ENCODE results near the gene FAM131B. TPM values are rescaled to one million over a fixed set of nuclear protein-coding genes. Genes with fewer than 3 reads are reported as not detected.

FAM131B gene
- total and polyA plus RNA-seq, 2 of the 8 experiments (the other 6 are each of a cell fraction or from before 2014, with no cell fraction given): 23.1 to 38.2 TPM

- no peak overlapping the region for H2BK20ac ChIP-seq (ENCODE audit: low read length)
- no peaks in the 10 kb centered on the region for H3K9me3 ChIP-seq (ENCODE audit: insufficient read depth in 2 of 2, low read depth in 1 of 2, low read length in 1 of 2)
- no peak overlapping the region for H4K91ac ChIP-seq (replicated peaks; ENCODE audit: insufficient read length, low read length)
- FAIRE-seq: no peak
- no peak overlapping the region for H3K23ac ChIP-seq (ENCODE audit: insufficient read length)
- peaks cover 10 to 29% of the 10 kb centered on the region in 2 experiments for H4K20me1 ChIP-seq (replicated peaks in 1 of 2; ENCODE audit: control insufficient read depth in 1 of 2, insufficient read depth in 2 of 2, low read length in 2 of 2)
- H3K14ac ChIP-seq (ENCODE audit: insufficient read length): no peak overlapping the region
- H3K23me2 ChIP-seq (ENCODE audit: low read depth, low read length): no peaks in the 10 kb centered on the region
- WGBS, 2 experiments (ENCODE audit: extremely low coverage in 1 of 2, insufficient coverage in 1 of 2, insufficient read length in 1 of 2, insufficient replicate concordance in 2 of 2, low coverage in 1 of 2, low lambda C conversion rate in 2 of 2, missing lambda C conversion rate in 1 of 2): 96% methylated on average over 16 of the region's 16 CpGs; no CpG with 5 or more reads in 1 of the 2 experiments
- no peak overlapping the region for H2BK12ac ChIP-seq (ENCODE audit: low read depth, low read length)
- no peak overlapping the region for H2AFZ ChIP-seq (ENCODE audit: low read length)
- no peak overlapping the region for H2BK15ac ChIP-seq (ENCODE audit: low read length)
- no peak overlapping the region for H2BK120ac ChIP-seq (replicated peaks; ENCODE audit: low read depth, low read length)
- no peak overlapping the region for H2BK5ac ChIP-seq (ENCODE audit: low read depth, low read length)
- CTCF ChIA-PET (ENCODE audit: partially characterized antibody): interaction anchor here (1.1 to 23.5 kb wide), 7 partner anchors 8 to 101 kb away, joined by 3 to 359 read pairs (median 19); partner anchors contain the start of genes EPHA1 and ZYX
- H3K79me1 ChIP-seq (ENCODE audit: low read depth, low read length): peaks cover 5% of the 10 kb centered on the region; the same call in 1 of the 2 replicates
- H4K8ac ChIP-seq (ENCODE audit: extremely low read depth, insufficient read depth, low read length): no peak overlapping the region
- H3K27ac ChIP-seq (ENCODE audit: low read depth, low read length): no peak overlapping the region
- no peaks in the 10 kb centered on the region for H3K4me1 ChIP-seq (replicated peaks in 1 of 4; ENCODE audit: control insufficient read depth in 3 of 4, insufficient read depth in 4 of 4, low read length in 3 of 4)
- no peak overlapping the region for H3K4me3 ChIP-seq (ENCODE audit: extremely low read depth in 1 of 4, insufficient read depth in 2 of 4, low read depth in 3 of 4, low read length in 4 of 4)
- no peak overlapping the region for H3K18ac ChIP-seq (ENCODE audit: extremely low read depth, low read length)
- POLR2A ChIA-PET (ENCODE audit: partially characterized antibody): interaction anchor here (1.2 to 25.2 kb wide), 4 partner anchors 7 to 21 kb away, joined by 3 to 518 read pairs (median 167); partner anchors contain the start of genes EPHA1 and ZYX
- H3K56ac ChIP-seq (replicated peaks; ENCODE audit: insufficient read length, low read depth, low read length): no peak overlapping the region
- no peak overlapping the region for H4K5ac ChIP-seq (ENCODE audit: insufficient read length, low read depth, low read length)
- H3K4ac ChIP-seq (replicated peaks; ENCODE audit: insufficient read length, low read depth, low read length): no peak overlapping the region
- peaks cover 0 to 8% of the 10 kb centered on the region in 2 experiments; a peak in 2 of 4 replicates for H3K79me2 ChIP-seq (ENCODE audit: control insufficient read depth in 1 of 2, insufficient read depth in 2 of 2, low read length in 2 of 2)
- H2AK5ac ChIP-seq (ENCODE audit: low read depth, low read length): no peak overlapping the region
- no peak overlapping the region for H3K4me2 ChIP-seq (ENCODE audit: insufficient read depth in 1 of 2, low read depth in 2 of 2, low read length in 2 of 2)
- H3K27me3 ChIP-seq (replicated peaks in 1 of 4; ENCODE audit: control insufficient read depth in 3 of 4, extremely low read depth in 1 of 4, insufficient read depth in 3 of 4, low read length in 3 of 4): no peaks in the 10 kb centered on the region
- peaks cover 54 to 84% (median 82%) of the 10 kb centered on the region in 4 experiments for H3K36me3 ChIP-seq (ENCODE audit: control insufficient read depth in 2 of 4, insufficient read depth in 4 of 4, low read length in 3 of 4)
- no peak overlapping the region for H3K9ac ChIP-seq (replicated peaks in 1 of 4; ENCODE audit: extremely low read depth in 1 of 4, low read depth in 3 of 4, low read length in 3 of 4)
- no peak for DNase-seq (ENCODE audit: low read depth in 1 of 2, low spot score in 2 of 2)
- no peak for TF ChIP-seq EZH2 (IDR thresholded peaks at IDR 0.05; ENCODE audit: low read depth, low read length, severe bottlenecking)
- TF ChIP-seq SIX5 (IDR thresholded peaks at IDR 0.05; ENCODE audit: low read depth, low read length): no peak
- no peak for TF ChIP-seq SP4 (IDR thresholded peaks at IDR 0.05; ENCODE audit: low read length)
- TF ChIP-seq, protein P1, sequence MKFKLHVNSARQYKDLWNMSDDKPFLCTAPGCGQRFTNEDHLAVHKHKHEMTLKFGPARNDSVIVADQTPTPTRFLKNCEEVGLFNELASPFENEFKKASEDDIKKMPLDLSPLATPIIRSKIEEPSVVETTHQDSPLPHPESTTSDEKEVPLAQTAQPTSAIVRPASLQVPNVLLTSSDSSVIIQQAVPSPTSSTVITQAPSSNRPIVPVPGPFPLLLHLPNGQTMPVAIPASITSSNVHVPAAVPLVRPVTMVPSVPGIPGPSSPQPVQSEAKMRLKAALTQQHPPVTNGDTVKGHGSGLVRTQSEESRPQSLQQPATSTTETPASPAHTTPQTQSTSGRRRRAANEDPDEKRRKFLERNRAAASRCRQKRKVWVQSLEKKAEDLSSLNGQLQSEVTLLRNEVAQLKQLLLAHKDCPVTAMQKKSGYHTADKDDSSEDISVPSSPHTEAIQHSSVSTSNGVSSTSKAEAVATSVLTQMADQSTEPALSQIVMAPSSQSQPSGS (IDR thresholded peaks at IDR 0.05; ENCODE audit: low read length): no peak
- TF ChIP-seq POLR2A (IDR thresholded peaks at IDR 0.05; ENCODE audit: control extremely low read depth in 1 of 2, low read depth in 2 of 2, low read length in 2 of 2): no peak
- no peak for TF ChIP-seq CHD2 (IDR thresholded peaks at IDR 0.05; ENCODE audit: low read length)
- TF ChIP-seq SIRT6 (IDR thresholded peaks at IDR 0.05; ENCODE audit: low read length): no peak
- no peak for TF ChIP-seq USF2 (IDR thresholded peaks at IDR 0.05; ENCODE audit: low read length)
- TF ChIP-seq CTBP2 (IDR thresholded peaks at IDR 0.05; ENCODE audit: borderline replicate concordance, insufficient read depth, insufficient read length, low read length): no peak
- TF ChIP-seq KDM1A (IDR thresholded peaks at IDR 0.05; ENCODE audit: borderline replicate concordance, low read length): no peak
These were observed 35.4 kb upstream of the FAM131B start for GRCh38 chr7:143397710-143398530.
